ENCODE results near the gene ESRRA. TPM values are rescaled to one million over a fixed set of nuclear protein-coding genes. Genes with fewer than 3 reads are reported as not detected.

The ESRRA gene
- total RNA-seq, 1 experiment from 2014 or later: 63.4 TPM

GRCh38 chr11:64341429-64341828, 36.1 kb downstream of the ESRRA start:
- no peaks in the 10 kb centered on the region for H3K27me3 Mint-ChIP-seq (ENCODE audit: insufficient read depth, unreplicated experiment)
- H3K36me3 Mint-ChIP-seq (ENCODE audit: insufficient read depth, unreplicated experiment): no peaks in the 10 kb centered on the region
- CTCF ChIA-PET: interaction anchor here (0.6 to 4.2 kb wide), 11 partner anchors 8 to 432 kb away, joined by 3 to 58 read pairs (median 4); partner anchors contain the start of genes PRDX5 and TRMT112
- no peak for DNase-seq (ENCODE audit: unreplicated experiment)
- no peak for TF ChIP-seq CTCF (IDR thresholded peaks at IDR 0.05; ENCODE audit: unreplicated experiment)
- no TSS peak for BruUV-seq (replicated peaks)
- H3K4me3 Mint-ChIP-seq (ENCODE audit: unreplicated experiment): peak overlapping the region; percentile 14
- POLR2A ChIA-PET: interaction anchor here (1.7 to 15.4 kb wide), 5 partner anchors 9 to 71 kb away, joined by 4 to 285 read pairs (median 11); partner anchors contain the start of genes PRDX5 and TRMT112
- H3K9me3 Mint-ChIP-seq (ENCODE audit: unreplicated experiment): no peaks in the 10 kb centered on the region
- no peak overlapping the region for H3K27ac Mint-ChIP-seq (ENCODE audit: low read depth, unreplicated experiment)
- peaks cover 9% of the 10 kb centered on the region for H3K4me1 Mint-ChIP-seq (ENCODE audit: insufficient read depth, unreplicated experiment)
- intact Hi-C loops (cut with micrococcal nuclease): no loop called here

- intact Hi-C loops (cut with micrococcal nuclease): no loop called here
- CTCF ChIA-PET: interaction anchor here (0.6 to 4.2 kb wide), 13 partner anchors 8 to 432 kb away, joined by 3 to 58 read pairs (median 4); partner anchors contain the start of genes PRDX5 and TRMT112
- Mint-ChIP-seq H3K36me3 (ENCODE audit: insufficient read depth, unreplicated experiment) (no peaks in the 10 kb centered on the region), H3K27me3 (ENCODE audit: insufficient read depth, unreplicated experiment) (no peaks in the 10 kb centered on the region), H3K4me3 (ENCODE audit: unreplicated experiment) (peak overlapping the region; percentile 65), H3K4me1 (ENCODE audit: insufficient read depth, unreplicated experiment) (peaks cover 12% of the 10 kb centered on the region), H3K9me3 (ENCODE audit: unreplicated experiment) (no peaks in the 10 kb centered on the region), H3K27ac (ENCODE audit: low read depth, unreplicated experiment) (peak overlapping the region; percentile 35)
- no TSS peak for BruUV-seq (replicated peaks)
- POLR2A ChIA-PET: interaction anchor here (0.7 to 15.4 kb wide), 9 partner anchors 10 to 1889 kb away, joined by 3 to 285 read pairs (median 4); partner anchors contain the start of genes PRDX5 and TRMT112
- TF ChIP-seq CTCF (IDR thresholded peaks at IDR 0.05; ENCODE audit: unreplicated experiment): peak; percentile 36
- peak; percentile 90 for DNase-seq (ENCODE audit: unreplicated experiment)
Observed at GRCh38 chr11:64341851-64342791, 36.8 kb downstream of the ESRRA start.

- POLR2A ChIA-PET: interaction anchor here (0.7 to 15.4 kb wide), 10 partner anchors 10 to 1890 kb away, joined by 3 to 285 read pairs (median 4); partner anchors contain the start of genes PRDX5 and TRMT112
- Mint-ChIP-seq H3K36me3 (ENCODE audit: insufficient read depth, unreplicated experiment) (no peaks in the 10 kb centered on the region), H3K9me3 (ENCODE audit: unreplicated experiment) (no peaks in the 10 kb centered on the region), H3K4me1 (ENCODE audit: insufficient read depth, unreplicated experiment) (peaks cover 17% of the 10 kb centered on the region), H3K27ac (ENCODE audit: low read depth, unreplicated experiment) (no peak overlapping the region), H3K4me3 (ENCODE audit: unreplicated experiment) (peak overlapping the region; percentile 65), H3K27me3 (ENCODE audit: insufficient read depth, unreplicated experiment) (no peaks in the 10 kb centered on the region)
- no peak for DNase-seq (ENCODE audit: unreplicated experiment)
- TF ChIP-seq CTCF (IDR thresholded peaks at IDR 0.05; ENCODE audit: unreplicated experiment): no peak
- CTCF ChIA-PET: interaction anchor here (0.6 to 4.2 kb wide), 13 partner anchors 8 to 473 kb away, joined by 3 to 58 read pairs (median 4); partner anchors contain the start of genes PRDX5 and TRMT112
- no TSS peak for BruUV-seq (replicated peaks)
- intact Hi-C loops (cut with micrococcal nuclease): no loop called here
Observed at GRCh38 chr11:64342869-64343745, 37.8 kb downstream of the ESRRA start.
